Endometrial microvascular endothelial cells (primary cell): Measurements from ENCODE around the gene TMEM60. TPM values are rescaled to one million over a fixed set of nuclear protein-coding genes. Genes with fewer than 3 reads are reported as not detected.
"Not testable (repeated sequence)": the region's sequence is repeated elsewhere in the genome, so short reads cannot be mapped to it uniquely, and the experiment has no call there.

Experiments
- in situ Hi-C: cut with HindIII; loops from 2 replicates; pipeline ENCODE4 v1.10.0; 2017; ENCODE audit warnings: low sequenced_read_pairs, low pct_unique_long_range_greater_than_20kb; ENCODE audit errors: inconsistent ontology term
- total RNA-seq: library from RNA; depleted of rRNA; stranded (reverse); fragments of >200 nt; gene quantifications from one replicate; pipeline ENCODE4 v1.2.3, GENCODE V29; 2015; ENCODE audit errors: inconsistent ontology term

TMEM60 gene
- total RNA-seq, 1 donor from 2014 or later: 18.8 TPM

GRCh38 chr7:77786018-77786417 lies 12.2 kb downstream of the TMEM60 start:
- in situ Hi-C loops: no loop called here

GRCh38 chr7:77784426-77784825 lies 13.8 kb downstream of the TMEM60 start:
- in situ Hi-C loops: not testable (repeated sequence)

- in situ Hi-C loops: no loop called here
Observed at GRCh38 chr7:77783545-77783944, 14.7 kb downstream of the TMEM60 start.

- in situ Hi-C loops: no loop called here
Observed at GRCh38 chr7:77783111-77783510, 15.1 kb downstream of the TMEM60 start.

GRCh38 chr7:77782383-77782782 lies 15.9 kb downstream of the TMEM60 start:
- in situ Hi-C loops: no loop called here

GRCh38 chr7:77778535-77778934 lies 19.7 kb downstream of the TMEM60 start:
- in situ Hi-C loops: no loop called here

GRCh38 chr7:77771901-77772300 lies 26.3 kb downstream of the TMEM60 start:
- in situ Hi-C loops: no loop called here

GRCh38 chr7:77770316-77770715 lies 27.9 kb downstream of the TMEM60 start:
- in situ Hi-C loops: no loop called here

- in situ Hi-C loops: no loop called here
Observed at GRCh38 chr7:77766801-77767605, 31.2 kb downstream of the TMEM60 start.

- in situ Hi-C loops: no loop called here
Observed at GRCh38 chr7:77765906-77766800, 32.1 kb downstream of the TMEM60 start.

GRCh38 chr7:77765481-77765880 lies 32.8 kb downstream of the TMEM60 start:
- in situ Hi-C loops: no loop called here

- in situ Hi-C loops: no loop called here
Observed at GRCh38 chr7:77760809-77761453, 37.3 kb downstream of the TMEM60 start.

GRCh38 chr7:77759294-77759889 lies 38.8 kb downstream of the TMEM60 start:
- in situ Hi-C loops: no loop called here

GRCh38 chr7:77757589-77757988 lies 40.6 kb downstream of the TMEM60 start:
- in situ Hi-C loops: no loop called here

- in situ Hi-C loops: no loop called here
Observed at GRCh38 chr7:77753173-77753572, 45.1 kb downstream of the TMEM60 start.

- in situ Hi-C loops: no loop called here
Observed at GRCh38 chr7:77752016-77752415, 46.2 kb downstream of the TMEM60 start.

- in situ Hi-C loops: no loop called here
Observed at GRCh38 chr7:77747718-77748117, 50.5 kb downstream of the TMEM60 start.

- in situ Hi-C loops: no loop called here
Observed at GRCh38 chr7:77747178-77747577, 51.1 kb downstream of the TMEM60 start.

GRCh38 chr7:77746824-77747165 lies 51.4 kb downstream of the TMEM60 start:
- in situ Hi-C loops: no loop called here
